T follicular helper cell (primary cell): ENCODE results near the gene RNU1-2.
A peak's percentile ranks its signal among the peaks of the same experiment; 100 is the strongest.
"Not testable (repeated sequence)": the region's sequence is repeated elsewhere in the genome, so short reads cannot be mapped to it uniquely, and the experiment has no call there.

Experiments
- DNase-seq: peaks from one replicate; pipeline ENCODE4 v3.0.0-alpha.2; 2020; ENCODE audit warnings: low read depth

RNU1-2 gene

GRCh38 chr1:16888860-16889816, 6.6 kb upstream of the RNU1-2 start:
- DNase-seq, result peak; percentile 32

DNA sequence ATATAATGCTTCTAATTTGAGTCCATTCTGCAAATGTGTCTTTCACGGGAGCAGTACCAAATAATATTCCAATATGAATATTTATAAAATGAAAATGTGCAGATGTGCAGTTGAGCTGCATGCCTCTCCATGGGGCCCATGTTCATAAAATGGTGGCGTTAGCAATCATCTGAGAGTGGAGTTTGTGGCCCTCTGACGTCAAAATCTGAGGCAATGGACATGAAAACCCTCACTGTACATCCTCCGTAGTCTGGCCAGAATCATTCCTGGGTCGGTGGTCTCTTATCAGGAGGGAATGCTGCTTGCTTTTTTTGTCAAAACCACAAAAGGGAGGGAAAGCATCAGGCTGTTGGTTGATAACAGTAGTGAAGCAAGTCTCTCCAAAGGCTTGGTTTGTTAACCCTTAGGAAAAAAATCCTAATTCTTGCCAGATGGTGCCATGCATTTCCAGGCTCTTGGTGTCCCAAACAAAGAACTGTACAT, 5.2 kb upstream of the RNU1-2 start:
- not testable (repeated sequence) for DNase-seq

- not testable (repeated sequence) for DNase-seq
Observed at GRCh38 chr1:16891057-16891456, 4.7 kb upstream of the RNU1-2 start.

GRCh38 chr1:16892978-16893525, 2.7 kb upstream of the RNU1-2 start:
- DNase-seq, result not testable (repeated sequence)

DNA sequence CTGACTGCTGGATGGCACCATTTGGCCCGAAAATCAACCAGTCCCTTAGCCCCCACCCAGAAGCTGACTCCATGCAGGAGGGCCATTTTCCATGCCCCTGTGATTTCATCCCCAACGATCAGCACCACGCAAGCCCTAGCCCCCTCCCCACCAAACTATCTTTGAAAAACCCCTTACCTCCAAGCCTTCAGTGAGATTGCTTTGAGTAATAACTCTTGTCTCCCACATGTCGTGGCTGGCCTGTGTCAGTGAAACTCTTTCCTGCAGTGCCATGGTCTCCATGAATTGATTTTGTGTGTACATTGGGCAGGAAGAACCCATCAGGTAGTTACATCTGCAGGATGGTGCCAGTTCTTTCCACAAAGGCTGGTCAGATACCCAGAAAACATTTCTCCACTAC, 2.0 kb upstream of the RNU1-2 start:
- not testable (repeated sequence) for DNase-seq

DNA sequence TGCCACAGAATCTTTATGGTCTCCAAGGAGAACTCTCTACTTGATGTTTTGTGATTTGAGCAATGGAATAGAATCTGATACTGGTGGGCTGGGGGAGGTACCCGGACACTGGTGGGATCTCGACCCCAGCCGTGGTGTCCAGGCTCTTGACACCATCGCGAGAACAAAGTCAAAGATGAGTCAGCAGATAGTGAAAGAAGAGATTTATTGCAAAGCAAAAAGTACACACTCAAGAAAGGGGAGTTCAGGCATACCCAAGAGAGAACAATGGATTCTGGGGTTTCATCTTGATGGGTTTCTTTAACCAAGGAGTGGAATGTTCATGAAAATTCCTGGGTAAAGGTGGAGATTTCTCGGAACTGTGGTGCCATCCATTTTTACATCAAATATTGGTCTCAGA, 1.4 kb upstream of the RNU1-2 start:
- DNase-seq, result not testable (repeated sequence)

DNA sequence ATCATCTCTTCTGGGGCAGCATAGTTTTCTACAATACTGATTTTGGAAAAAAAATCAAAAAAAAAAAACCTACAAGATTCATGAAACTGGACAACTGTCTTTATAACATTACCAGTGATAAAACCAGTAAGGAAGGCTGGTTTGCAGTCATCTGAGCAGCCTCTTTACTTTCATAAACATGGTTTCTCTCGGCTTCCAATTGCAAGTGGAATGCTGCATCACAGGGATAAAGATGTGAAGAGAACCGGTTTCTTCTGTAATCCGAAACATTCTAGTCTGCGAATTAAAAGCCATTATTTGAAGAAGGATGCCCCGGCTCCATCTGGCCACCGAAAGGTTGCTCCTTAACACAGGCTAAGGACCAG, 565 bp upstream of the RNU1-2 start:
- DNase-seq, result not testable (repeated sequence)

DNA sequence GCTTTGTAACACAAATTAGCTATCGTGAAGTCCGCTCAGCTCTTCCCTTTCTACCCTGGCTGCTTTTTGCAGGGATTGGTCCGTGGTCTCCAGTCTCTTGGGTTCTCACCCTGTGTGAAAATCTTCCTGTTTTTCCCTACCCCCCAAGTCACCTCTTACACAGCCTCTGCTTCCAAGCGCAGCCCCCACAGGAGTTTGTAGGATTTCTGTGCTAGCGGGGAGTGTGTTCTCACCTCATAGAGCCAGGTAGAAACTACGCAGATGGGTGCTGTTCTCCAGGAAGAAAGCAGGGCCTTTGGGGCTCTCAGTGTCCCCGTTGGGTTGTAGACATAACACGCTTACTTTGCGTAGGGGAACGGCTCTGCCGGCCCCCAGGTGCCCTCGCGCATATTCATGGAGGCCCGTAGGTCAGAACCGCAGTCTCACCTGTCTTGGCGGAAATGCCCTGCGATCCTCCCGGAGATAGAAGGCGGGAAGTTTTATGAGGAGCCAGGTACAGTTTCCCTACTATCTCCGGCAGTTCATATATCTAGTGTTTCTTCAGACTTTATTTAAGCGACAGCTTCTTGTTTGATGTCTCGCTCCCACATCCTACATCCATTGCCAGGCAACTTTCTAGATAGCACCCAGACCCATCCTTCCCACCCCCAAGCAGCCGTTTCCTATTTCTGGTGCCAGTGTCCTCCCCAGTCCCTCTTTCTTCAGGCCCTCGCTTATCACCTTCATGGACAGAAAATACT, 706 bp downstream of the RNU1-2 start:
- peak; percentile 31 for DNase-seq

GRCh38 chr1:16897653-16898052, 1.9 kb downstream of the RNU1-2 start:
- not testable (repeated sequence) for DNase-seq

GRCh38 chr1:16898298-16898697, 2.5 kb downstream of the RNU1-2 start:
- DNase-seq, result not testable (repeated sequence)

DNA sequence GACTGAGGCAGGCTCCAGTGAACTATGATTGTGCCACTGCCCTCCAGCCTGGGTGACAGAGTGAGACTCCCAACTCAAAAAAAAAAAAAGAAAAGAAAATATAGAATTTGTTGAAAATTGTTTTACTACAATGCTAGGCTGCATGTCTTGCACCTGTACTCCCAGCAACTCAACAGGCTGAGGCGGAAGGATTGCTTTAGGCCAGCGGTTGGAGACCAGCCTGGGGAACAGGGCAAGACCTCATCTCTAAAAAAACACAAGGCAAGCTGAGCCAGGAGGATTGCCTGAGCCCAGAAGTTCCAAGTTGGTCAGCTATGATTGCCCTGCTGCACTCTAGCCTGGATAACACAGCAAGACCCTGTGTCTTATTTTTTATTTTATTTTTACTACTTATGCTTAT, 3.2 kb downstream of the RNU1-2 start:
- DNase-seq, result not testable (repeated sequence)

DNA sequence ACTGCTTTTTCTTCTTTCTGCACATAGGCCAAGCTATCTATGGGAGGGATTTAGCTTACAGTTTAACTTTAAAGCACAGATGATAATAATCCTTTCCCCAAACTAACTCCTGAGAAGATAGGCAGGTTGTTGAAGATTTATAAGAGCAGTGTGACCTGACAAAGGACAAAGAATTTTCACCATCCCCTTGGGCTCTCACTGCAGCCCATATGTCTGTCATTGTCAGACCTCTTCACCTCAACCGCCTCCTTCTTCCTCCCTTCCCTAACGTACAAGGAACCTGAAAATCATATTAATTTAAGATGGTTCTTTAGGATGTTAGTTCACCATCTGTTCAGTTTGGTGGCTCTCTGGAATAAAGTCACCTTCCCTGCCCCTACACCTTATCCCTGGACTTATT, 5.0 kb downstream of the RNU1-2 start:
- DNase-seq, result no peak

- not testable (repeated sequence) for DNase-seq
Observed at GRCh38 chr1:16901371-16901770, 5.6 kb downstream of the RNU1-2 start.

GRCh38 chr1:16903054-16903453, 7.3 kb downstream of the RNU1-2 start:
- no peak for DNase-seq

- DNase-seq, result no peak
Observed at GRCh38 chr1:16903458-16903796, 7.6 kb downstream of the RNU1-2 start.

DNA sequence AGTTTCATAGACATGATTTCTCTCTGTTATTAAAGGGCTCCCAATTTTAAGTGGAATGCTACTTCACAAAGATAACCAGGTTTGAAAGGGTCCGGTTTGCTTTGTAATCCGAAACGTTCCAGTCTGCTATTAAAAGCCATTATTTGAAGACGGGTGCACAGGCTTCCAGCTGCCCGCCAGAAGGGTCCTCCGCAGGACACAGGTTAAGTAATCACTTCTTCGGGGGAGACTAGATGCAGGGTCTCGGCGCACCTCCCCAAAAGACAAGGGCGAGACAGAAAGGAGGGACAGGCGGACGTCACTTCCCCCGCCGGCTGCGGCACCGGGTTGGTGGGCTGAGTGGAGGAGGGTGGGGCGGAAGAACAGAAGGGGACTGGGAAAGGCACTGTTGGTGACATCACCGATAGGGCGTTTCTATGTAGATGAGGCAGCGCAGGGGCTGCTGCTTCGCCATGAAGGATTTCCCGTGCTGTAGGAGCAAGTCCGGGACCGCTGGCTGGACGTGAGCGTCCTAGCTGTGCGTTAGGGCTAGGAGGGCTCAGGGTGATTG, 8.9 kb downstream of the RNU1-2 start:
- peak; percentile 100 for DNase-seq

DNA sequence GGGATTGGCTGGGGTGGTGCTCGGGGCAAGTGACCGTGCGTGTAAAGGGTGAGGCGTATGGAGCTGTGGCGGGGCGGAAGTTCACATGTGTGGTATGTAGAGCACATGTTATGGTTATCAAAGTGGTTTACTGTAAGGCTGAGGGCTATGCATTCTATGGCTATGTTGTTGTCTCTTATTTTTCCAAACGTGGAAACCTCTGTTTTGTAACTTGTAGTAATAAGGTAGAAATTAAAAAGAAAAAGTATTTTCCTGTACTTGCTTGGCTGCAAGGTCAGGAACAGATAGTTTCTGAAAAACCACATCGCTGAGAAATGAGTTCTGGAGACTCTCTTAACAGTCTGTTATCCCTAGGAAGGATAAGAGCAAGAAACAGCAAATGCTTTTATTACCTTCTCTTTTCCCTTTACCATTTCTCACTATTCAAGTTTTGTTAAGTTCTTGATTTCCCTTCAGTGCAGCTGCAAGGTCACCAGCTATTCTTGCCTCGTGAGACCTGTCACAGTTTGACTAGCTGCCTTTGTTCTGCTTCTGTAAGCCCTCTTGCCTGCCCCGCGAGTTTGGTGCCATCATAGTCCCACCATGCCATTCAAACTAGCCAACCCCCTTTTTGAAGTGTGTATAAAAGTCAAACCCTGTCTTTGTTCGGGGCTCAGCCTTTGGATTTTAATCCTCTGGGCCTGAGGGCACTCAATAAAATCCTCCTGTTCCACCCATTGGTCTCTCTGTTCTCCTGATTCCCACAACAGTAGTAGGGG, 9.5 kb downstream of the RNU1-2 start:
- DNase-seq, result no peak

DNA sequence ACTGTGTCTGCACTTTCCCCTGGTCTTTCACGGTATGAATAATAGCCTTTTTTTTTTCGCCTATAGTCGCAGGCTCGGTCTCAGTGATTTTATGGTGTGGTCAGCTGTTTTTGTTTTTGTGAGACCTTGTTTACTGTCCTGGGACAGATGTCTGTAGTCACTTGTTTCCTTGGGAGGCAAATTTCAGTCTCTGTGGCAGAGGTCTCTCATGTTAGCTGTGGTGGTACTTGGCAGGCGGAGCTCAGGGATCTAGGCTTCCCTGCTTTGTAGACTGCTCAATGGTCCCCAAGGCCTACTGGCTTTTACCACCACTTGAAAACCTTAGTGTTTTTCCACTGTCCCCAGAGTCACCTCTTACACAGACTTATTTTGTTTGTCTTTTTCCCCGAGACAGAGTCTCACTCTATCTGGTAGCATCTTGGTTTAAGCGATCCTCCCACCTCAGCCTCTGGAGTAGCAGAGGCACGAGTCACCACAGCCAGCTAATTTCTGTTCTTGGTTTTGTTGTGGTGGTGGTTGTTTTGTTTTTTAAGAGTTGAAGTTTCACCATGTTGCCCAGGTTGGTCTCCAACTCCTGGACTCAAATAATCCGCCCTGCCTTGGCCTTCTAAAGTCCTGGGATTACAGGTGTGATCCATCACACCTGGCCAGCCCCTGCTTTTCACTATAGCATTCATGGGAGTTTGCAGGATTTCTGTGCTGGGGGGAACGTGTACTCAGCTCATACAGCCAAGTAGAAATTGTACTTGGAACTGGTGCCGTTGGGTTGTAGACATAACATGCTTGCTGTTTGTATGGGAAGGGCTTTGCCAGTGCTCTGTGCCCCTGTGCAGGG, 10.3 kb downstream of the RNU1-2 start:
- no peak for DNase-seq

- DNase-seq, result no peak
Observed at GRCh38 chr1:16906873-16907272, 11.1 kb downstream of the RNU1-2 start.

GRCh38 chr1:16907870-16908758, 12.3 kb downstream of the RNU1-2 start:
- no peak for DNase-seq
